Panc1 (cell line): Measurements from ENCODE around the gene PTPRK. TPM values are rescaled to one million over a fixed set of nuclear protein-coding genes. Genes with fewer than 3 reads are reported as not detected.

Experiments
- ATAC-seq: fragments of 200-7000 bp; cut with Tn5 transposase; 2 replicates; pipeline ENCODE4 v1.9.1; 2020; ENCODE audit warnings: mild to moderate bottlenecking, moderate library complexity
- BruUV-seq: library from RNA; stranded (reverse); fragments of 400-500 nt; replicated peaks from 2 replicates; lab custom pipeline; 2021; lab: Mats Ljungman, UMichigan
- CTCF ChIA-PET: fragments of 300-600 bp; sonication (Branson Sonifier 250); formaldehyde crosslinking; loops from one replicate; lab custom pipeline; 2022; ENCODE audit warnings: antibody characterized with exemption; lab: Charles Lee
- POLR2A ChIA-PET: fragments of 300-600 bp; sonication (Branson Sonifier 250); formaldehyde crosslinking; loops from one replicate; lab custom pipeline; 2022; ENCODE audit warnings: antibody characterized with exemption; lab: Charles Lee
- DNase-seq: peaks from one replicate; pipeline ENCODE4 v3.0.0-alpha.2; 2010; ENCODE audit warnings: low read depth, low spot score
- H3K27ac ChIP-seq: 2 replicates; pipeline ENCODE4 v1.5.1; 2011; ENCODE audit warnings: mild to moderate bottlenecking, low read length, inconsistent platforms
- H3K27me3 ChIP-seq: fragments of 200-500 bp; sonication (Bioruptor generic); 2 replicates; pipeline ENCODE4 v1.6.0; 2014; ENCODE audit warnings: low read length, inconsistent platforms; ENCODE audit not compliant: control insufficient read depth, insufficient read depth
- H3K36me3 ChIP-seq: fragments of 200-500 bp; sonication (Bioruptor generic); 2 replicates; pipeline ENCODE4 v1.5.1; 2014; ENCODE audit warnings: inconsistent platforms, mild to moderate bottlenecking, low read length, moderate library complexity; ENCODE audit not compliant: control insufficient read depth, insufficient read depth
- H3K4me1 ChIP-seq: 2 replicates; pipeline ENCODE4 v1.5.1; 2011; ENCODE audit warnings: inconsistent platforms, mild to moderate bottlenecking, low read length, moderate library complexity; ENCODE audit not compliant: control insufficient read depth, insufficient read depth
- H3K4me3 ChIP-seq, 2 experiments: 2 replicates each; pipeline ENCODE4 v1.5.1; 2011 to 2012; ENCODE audit warnings: low read depth in 2 of 2, low read length in 2 of 2, mild to moderate bottlenecking in 2 of 2, inconsistent platforms in 1 of 2, moderate library complexity in 1 of 2
- H3K9me3 ChIP-seq: fragments of 200-500 bp; sonication (Bioruptor generic); 2 replicates; pipeline ENCODE4 v1.5.1; 2014; ENCODE audit warnings: low read depth, mild to moderate bottlenecking, inconsistent platforms, low read length, moderate library complexity; ENCODE audit not compliant: control insufficient read depth, insufficient read depth
- POLR2AphosphoS5 ChIP-seq: IDR thresholded peaks from 2 replicates; pipeline ENCODE4 v1.6.1; 2012; ENCODE audit warnings: mild to moderate bottlenecking, low read depth, low read length, moderate library complexity
- SIN3A ChIP-seq: IDR thresholded peaks from 2 replicates; pipeline ENCODE4 v1.6.1; 2012; ENCODE audit warnings: low read depth, mild to moderate bottlenecking, low read length, moderate library complexity, borderline replicate concordance; ENCODE audit not compliant: insufficient read depth
- TCF7L2 ChIP-seq: IDR thresholded peaks from 2 replicates; pipeline ENCODE4 v1.6.1; 2011; ENCODE audit warnings: mild to moderate bottlenecking, low read depth, low read length, inconsistent platforms
- in situ Hi-C: cut with HindIII; loops from 2 replicates; pipeline ENCODE4 v1.10.0; 2016; ENCODE audit warnings: low sequenced_read_pairs, low pct_unique_long_range_greater_than_20kb
- intact Hi-C: fragments of 100-400 bp; cut with micrococcal nuclease; formaldehyde crosslinking; loops from one replicate; pipeline ENCODE4 v1.10.0; 2022; ENCODE audit not compliant: unreplicated experiment
- total RNA-seq: library from RNA; stranded (reverse); gene quantifications from one replicate; pipeline ENCODE4 v1.2.1, GENCODE V29; 2021; ENCODE audit not compliant: unreplicated experiment
- TF ChIP-seq, protein P1 (sequence below), 2 experiments: IDR thresholded peaks; 2 replicates each; pipeline ENCODE4 v1.6.1; 2011 to 2012; ENCODE audit warnings: low read depth in 2 of 2, control low read depth in 1 of 2, low read length in 1 of 2, mild to moderate bottlenecking in 1 of 2, moderate library complexity in 1 of 2; ENCODE audit not compliant: insufficient read depth in 1 of 2
- TF ChIP-seq, protein P2 (sequence below): fragments of 450-650 bp; IDR thresholded peaks from 2 replicates; pipeline ENCODE4 v1.5.1; 2017; ENCODE audit warnings: mild to moderate bottlenecking

Gene PTPRK
- total RNA-seq, 1 experiment from 2014 or later, result 61.8 TPM

DNA sequence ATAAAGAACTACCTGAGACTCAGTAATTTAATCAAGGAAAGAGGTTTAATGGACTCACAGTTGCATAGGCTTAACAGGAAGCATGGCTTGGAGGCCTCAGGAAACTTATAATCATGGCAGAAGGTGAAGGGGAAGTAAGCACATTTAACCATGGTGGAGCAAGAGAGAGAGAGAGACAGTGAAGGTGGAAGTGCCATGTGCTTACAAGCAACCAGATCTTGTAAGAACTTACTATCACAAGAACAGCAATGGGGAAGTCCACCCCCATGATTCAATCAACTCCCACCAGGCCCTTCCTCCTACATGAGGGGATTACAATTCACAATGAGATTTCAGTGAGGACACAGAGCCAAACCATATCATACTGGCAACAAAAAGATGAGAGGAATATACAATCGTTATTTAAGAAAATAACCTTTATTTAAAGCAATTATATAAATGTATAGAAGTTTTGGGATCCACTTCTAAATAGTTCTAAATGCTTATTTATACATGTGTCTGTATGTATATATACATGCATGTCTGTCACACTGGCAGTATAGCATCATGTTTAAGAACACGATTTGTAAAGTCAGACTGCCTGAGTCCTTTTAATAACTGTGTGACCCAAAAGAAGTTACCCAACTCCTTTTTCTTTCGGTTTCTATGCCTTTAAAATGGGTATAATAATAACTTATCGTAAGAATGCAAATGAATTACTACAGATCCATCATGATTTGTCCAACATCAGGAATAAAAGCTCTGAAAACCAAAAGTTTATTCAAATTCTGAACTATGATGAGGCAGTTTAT lies 363.9 kb downstream of the PTPRK start:
- ATAC-seq (no peak), DNase-seq (no peak)
- intact Hi-C loops (no loop called here), in situ Hi-C loops (no loop called here)
- H3K27me3 ChIP-seq, result no peaks in the 10 kb centered on the region
- no peaks in the 10 kb centered on the region for H3K36me3 ChIP-seq
- no peak for TF ChIP-seq TCF7L2
- no peak for TF ChIP-seq POLR2AphosphoS5
- TF ChIP-seq SIN3A, result no peak
- TF ChIP-seq, protein P1, sequence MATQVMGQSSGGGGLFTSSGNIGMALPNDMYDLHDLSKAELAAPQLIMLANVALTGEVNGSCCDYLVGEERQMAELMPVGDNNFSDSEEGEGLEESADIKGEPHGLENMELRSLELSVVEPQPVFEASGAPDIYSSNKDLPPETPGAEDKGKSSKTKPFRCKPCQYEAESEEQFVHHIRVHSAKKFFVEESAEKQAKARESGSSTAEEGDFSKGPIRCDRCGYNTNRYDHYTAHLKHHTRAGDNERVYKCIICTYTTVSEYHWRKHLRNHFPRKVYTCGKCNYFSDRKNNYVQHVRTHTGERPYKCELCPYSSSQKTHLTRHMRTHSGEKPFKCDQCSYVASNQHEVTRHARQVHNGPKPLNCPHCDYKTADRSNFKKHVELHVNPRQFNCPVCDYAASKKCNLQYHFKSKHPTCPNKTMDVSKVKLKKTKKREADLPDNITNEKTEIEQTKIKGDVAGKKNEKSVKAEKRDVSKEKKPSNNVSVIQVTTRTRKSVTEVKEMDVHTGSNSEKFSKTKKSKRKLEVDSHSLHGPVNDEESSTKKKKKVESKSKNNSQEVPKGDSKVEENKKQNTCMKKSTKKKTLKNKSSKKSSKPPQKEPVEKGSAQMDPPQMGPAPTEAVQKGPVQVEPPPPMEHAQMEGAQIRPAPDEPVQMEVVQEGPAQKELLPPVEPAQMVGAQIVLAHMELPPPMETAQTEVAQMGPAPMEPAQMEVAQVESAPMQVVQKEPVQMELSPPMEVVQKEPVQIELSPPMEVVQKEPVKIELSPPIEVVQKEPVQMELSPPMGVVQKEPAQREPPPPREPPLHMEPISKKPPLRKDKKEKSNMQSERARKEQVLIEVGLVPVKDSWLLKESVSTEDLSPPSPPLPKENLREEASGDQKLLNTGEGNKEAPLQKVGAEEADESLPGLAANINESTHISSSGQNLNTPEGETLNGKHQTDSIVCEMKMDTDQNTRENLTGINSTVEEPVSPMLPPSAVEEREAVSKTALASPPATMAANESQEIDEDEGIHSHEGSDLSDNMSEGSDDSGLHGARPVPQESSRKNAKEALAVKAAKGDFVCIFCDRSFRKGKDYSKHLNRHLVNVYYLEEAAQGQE (IDR thresholded peaks at IDR 0.05; ENCODE audit: insufficient read depth in 1 of 2, low read depth in 2 of 2, low read length in 1 of 2), result no peak
- TF ChIP-seq, protein P2, sequence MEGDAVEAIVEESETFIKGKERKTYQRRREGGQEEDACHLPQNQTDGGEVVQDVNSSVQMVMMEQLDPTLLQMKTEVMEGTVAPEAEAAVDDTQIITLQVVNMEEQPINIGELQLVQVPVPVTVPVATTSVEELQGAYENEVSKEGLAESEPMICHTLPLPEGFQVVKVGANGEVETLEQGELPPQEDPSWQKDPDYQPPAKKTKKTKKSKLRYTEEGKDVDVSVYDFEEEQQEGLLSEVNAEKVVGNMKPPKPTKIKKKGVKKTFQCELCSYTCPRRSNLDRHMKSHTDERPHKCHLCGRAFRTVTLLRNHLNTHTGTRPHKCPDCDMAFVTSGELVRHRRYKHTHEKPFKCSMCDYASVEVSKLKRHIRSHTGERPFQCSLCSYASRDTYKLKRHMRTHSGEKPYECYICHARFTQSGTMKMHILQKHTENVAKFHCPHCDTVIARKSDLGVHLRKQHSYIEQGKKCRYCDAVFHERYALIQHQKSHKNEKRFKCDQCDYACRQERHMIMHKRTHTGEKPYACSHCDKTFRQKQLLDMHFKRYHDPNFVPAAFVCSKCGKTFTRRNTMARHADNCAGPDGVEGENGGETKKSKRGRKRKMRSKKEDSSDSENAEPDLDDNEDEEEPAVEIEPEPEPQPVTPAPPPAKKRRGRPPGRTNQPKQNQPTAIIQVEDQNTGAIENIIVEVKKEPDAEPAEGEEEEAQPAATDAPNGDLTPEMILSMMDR, result no peak
- ChIA-PET CTCF (no interaction called here), POLR2A (interaction anchor here (0.5 to 0.6 kb wide), 2 partner anchors 381 to 451 kb away, joined by 3 to 4 read pairs; no protein-coding TSS in a partner anchor)
- no TSS peak for BruUV-seq
- H3K4me3 ChIP-seq, result no peak overlapping the region
- H3K27ac ChIP-seq, result no peak overlapping the region
- H3K4me1 ChIP-seq, result no peaks in the 10 kb centered on the region
- H3K9me3 ChIP-seq, result no peaks in the 10 kb centered on the region

DNA sequence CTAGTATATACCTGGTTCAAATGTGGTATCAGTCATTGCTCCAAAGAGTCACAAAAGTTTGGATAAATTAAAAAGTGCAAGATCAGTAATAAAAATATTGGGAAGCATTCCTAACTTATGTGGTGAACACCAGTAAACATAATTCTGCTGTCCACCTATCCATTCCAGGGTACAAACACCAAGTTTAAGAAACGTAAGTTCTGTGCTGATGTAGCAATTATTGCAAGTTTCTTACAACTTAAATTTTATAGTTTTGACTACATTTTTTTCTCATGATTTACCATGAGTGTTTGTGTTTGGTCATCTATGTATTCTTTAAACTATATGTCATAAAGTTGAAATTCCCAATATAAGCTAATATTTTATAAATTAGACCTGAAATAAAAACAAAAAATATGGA lies 364.6 kb downstream of the PTPRK start:
- Histone ChIP-seq H3K9me3 (no peaks in the 10 kb centered on the region), H3K27me3 (no peaks in the 10 kb centered on the region), H3K36me3 (no peaks in the 10 kb centered on the region), H3K4me1 (no peaks in the 10 kb centered on the region), H3K4me3 (no peak overlapping the region), H3K27ac (no peak overlapping the region)
- ChIA-PET CTCF (no interaction called here), POLR2A (interaction anchor here (0.6 kb wide), 1 partner anchor 381 kb away, joined by 4 read pairs; no protein-coding TSS in a partner anchor)
- intact Hi-C loops (no loop called here), in situ Hi-C loops (no loop called here)
- no peak for TF ChIP-seq TCF7L2
- no peak for TF ChIP-seq SIN3A
- TF ChIP-seq, protein P1 (IDR thresholded peaks at IDR 0.05; ENCODE audit: insufficient read depth in 1 of 2, low read depth in 2 of 2, low read length in 1 of 2), result no peak
- TF ChIP-seq, protein P2, result no peak
- no peak for TF ChIP-seq POLR2AphosphoS5
- no TSS peak for BruUV-seq
- ATAC-seq (no peak), DNase-seq (no peak)
